Measurements from ENCODE around the gene CFAP74.

The CFAP74 gene

GRCh38 chr1:2018217-2019171, 14.9 kb upstream of the CFAP74 start:
- peak in 1 of 3 experiments; percentile 4 for DNase-seq

GRCh38 chr1:2016123-2016522, 12.5 kb upstream of the CFAP74 start:
- DNase-seq: no peak

- no peak for DNase-seq
Measured at GRCh38 chr1:2014741-2015735, 11.5 kb upstream of the CFAP74 start.

- no peak for DNase-seq
Measured at GRCh38 chr1:2014181-2014580, 10.6 kb upstream of the CFAP74 start.

- DNase-seq: no peak
Measured at GRCh38 chr1:2009101-2010053, 5.8 kb upstream of the CFAP74 start.

- no peak for DNase-seq
Measured at GRCh38 chr1:2004856-2005255, 1.3 kb upstream of the CFAP74 start.

GRCh38 chr1:2001773-2002411, 1.7 kb downstream of the CFAP74 start:
- DNase-seq: no peak

GRCh38 chr1:2000850-2001249, 2.7 kb downstream of the CFAP74 start:
- no peak for DNase-seq

GRCh38 chr1:2000432-2000831, 3.2 kb downstream of the CFAP74 start:
- DNase-seq: no peak

- DNase-seq: no peak
Measured at GRCh38 chr1:1997576-1997975, 6.0 kb downstream of the CFAP74 start.

- DNase-seq: no peak
Measured at GRCh38 chr1:1996207-1996651, 7.4 kb downstream of the CFAP74 start.

- no peak for DNase-seq
Measured at GRCh38 chr1:1994536-1994935, 9.1 kb downstream of the CFAP74 start.

GRCh38 chr1:1990222-1990621, 13.4 kb downstream of the CFAP74 start:
- DNase-seq: no peak

GRCh38 chr1:1989789-1990188, 13.8 kb downstream of the CFAP74 start:
- DNase-seq: no peak

- DNase-seq: peak in 1 of 3 experiments; percentile 22
Measured at GRCh38 chr1:1989102-1989542, 14.5 kb downstream of the CFAP74 start.

- DNase-seq: no peak
Measured at GRCh38 chr1:1988061-1988945, 15.3 kb downstream of the CFAP74 start.

GRCh38 chr1:1987142-1987510, 16.5 kb downstream of the CFAP74 start:
- DNase-seq: no peak

- DNase-seq: no peak
Measured at GRCh38 chr1:1986451-1987141, 17.0 kb downstream of the CFAP74 start.

GRCh38 chr1:1985375-1986050, 18.1 kb downstream of the CFAP74 start:
- no peak for DNase-seq

All from NCI-H1417 (cell line).